GM08714 (cell line): ENCODE measurements around the gene PEBP1.

Experiments used
- H3K4me3 ChIP-seq: fragments of 200-500 bp; sonication (Bioruptor generic); 2 replicates; pipeline ENCODE4 v1.5.1; 2014; ENCODE audit warnings: mild to moderate bottlenecking, low read length, inconsistent platforms
- ZNF274 ChIP-seq: IDR thresholded peaks from 2 replicates; pipeline ENCODE4 v1.6.1; 2012; ENCODE audit warnings: mild to moderate bottlenecking, low read depth, low read length

The PEBP1 gene

DNA sequence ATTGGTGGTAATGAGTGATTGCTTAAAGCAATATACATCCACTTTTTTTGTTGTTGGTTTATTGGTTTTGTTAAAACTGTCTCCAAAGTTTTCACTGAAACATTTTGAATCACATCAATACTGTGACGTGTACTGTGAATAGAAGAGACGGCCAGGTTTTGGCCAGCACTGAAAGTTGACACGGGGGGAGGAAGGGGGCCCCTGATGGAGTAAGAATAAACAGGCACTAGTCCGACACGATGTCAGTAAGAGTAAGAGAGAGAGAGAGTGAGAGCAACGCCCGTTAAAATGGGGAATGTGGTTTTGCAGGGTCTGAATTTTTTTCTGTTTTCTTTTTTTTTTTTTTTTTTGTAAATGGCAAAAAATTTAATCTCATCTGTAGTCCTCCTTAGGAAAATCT lies 14.7 kb downstream of the PEBP1 start:
- no peak overlapping the region for H3K4me3 ChIP-seq
- no peak for TF ChIP-seq ZNF274

DNA sequence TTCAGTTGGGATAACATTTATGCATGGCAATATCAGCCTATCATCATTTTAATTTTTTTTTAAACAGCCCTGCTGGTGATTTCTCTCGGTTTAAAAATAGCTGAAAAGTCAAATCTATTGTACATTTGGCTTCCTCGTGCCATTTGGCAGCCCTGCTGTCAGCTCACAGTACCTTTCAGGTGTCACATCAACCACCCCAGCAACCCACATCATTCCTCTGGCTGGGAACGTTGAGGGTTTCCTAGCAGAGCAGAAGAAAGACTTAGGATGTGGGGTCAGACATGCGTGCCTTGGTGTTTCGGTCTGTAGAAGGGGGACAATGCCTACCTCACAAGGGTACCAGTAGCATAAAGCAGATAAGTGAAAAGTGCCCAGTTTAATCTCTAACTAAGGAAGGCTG lies 15.8 kb downstream of the PEBP1 start:
- no peak overlapping the region for H3K4me3 ChIP-seq
- TF ChIP-seq ZNF274, result no peak

DNA sequence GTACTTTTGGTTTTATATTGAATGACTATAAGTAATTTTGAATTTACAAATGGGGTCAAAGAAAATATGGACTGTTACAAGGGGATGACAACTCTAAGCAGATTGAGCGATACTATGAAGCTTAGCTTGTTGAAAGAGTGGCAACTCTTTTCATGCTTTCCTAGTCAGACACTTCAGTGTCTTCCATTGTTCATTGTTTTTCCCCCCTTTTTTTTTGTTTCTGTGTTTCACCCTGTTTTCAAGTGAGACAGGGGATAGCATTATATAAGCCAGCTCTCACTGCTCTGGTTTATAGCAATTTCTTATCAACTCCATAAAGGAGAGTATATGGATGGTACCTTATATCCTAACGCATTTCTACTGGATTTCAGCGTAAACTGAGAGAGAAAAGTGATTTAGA lies 24.6 kb downstream of the PEBP1 start:
- no peak for TF ChIP-seq ZNF274
- H3K4me3 ChIP-seq, result no peak overlapping the region

DNA sequence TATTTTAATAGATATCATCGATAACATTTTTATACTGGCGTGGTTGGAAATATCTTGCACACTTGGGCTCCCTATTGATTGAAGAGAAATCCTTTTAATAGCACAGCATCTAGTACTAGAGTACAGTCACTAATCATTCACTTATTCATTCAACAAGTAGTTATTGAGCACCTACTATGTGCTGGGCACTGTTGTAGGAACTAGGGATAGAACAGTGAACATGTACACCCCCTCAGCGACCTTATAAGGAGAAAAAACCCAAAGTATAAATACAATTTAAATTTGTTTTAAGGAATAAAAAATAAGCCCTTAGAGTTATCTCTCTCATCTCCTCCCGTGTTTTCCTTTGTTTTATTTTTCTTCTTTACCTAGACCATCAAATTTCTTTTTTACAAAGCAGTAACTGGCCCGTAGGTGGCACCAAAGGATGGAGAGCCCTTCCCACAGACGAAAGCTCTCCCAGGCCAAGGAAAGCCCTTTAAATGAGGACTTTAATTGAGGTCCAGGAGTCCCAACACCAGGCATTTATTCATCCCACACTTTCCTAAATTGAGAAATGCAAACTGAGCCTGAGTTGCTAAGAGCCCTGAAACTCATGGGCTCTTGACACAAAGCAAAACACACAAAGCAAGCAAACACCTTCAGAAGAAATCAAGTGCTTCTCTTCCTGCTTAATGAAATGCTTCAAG lies 29.0 kb downstream of the PEBP1 start:
- no peak overlapping the region for H3K4me3 ChIP-seq
- TF ChIP-seq ZNF274, result no peak

DNA sequence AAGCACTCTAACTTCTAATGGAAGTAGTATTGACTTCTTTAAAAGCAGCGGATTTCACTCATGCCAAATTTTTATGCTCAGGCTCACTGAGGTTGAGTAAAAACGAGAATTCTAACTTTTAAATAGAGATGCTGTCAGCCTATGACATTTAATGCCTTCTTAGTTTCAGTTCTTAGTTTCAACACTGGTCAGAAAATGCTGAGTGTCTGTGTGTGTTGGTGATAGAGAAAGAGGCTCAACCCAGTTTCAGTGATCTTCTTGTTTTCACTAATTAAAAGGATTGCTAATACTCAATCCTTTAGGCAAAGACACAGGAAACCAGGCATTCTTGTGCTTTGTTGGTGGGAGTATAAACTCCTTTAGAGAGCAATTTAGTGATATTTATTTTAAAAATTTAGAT lies 31.0 kb downstream of the PEBP1 start:
- no peak overlapping the region for H3K4me3 ChIP-seq
- TF ChIP-seq ZNF274, result no peak

DNA sequence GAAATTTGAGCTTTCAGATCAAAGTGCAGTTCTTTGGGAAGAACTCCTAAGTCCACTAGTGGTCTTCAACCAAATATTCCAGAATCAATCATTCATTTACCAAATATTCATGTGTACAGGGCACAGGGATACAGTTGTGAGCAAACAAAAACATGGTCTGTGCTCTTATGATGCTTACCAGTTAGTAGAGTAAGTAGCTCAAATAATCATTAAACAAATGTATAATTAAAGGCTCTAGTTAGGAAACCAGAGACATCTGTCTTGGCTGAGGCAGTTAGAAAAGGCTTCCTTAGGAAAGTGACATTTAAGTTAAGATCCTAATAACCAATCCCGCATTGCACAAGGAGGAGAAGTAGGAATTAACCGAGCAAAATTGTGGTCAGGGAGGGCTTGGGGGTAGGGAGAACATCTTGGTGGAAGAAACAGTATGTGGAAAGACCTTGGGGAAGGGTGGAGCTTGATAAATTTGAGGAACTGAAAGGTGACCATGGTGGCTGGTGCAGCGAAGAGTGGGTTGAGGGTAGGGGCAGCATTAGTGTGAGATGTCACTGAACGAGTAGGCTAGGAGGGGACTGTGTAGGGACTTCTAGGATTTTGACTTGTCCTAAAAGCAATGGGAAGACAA lies 40.0 kb downstream of the PEBP1 start:
- H3K4me3 ChIP-seq, result no peak overlapping the region
- TF ChIP-seq ZNF274, result no peak

DNA sequence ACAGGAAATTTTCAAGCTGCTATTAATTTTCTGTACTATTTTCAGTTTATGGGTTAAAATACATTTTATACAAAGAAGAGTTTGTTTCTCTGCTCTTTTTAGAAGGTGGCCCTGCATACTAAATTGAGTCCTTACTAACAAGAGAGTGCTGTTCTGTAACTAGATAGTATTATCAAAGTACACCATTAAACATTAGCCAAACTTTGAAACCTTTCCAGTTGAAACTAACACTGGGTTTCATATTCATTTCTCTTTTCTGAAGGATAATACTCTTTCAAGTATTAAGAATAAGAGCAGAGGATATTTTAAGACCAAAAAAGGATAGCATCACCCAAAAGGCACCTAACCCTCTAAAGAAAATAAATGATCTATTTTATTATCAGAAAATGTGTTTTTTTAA lies 47.2 kb downstream of the PEBP1 start:
- no peak overlapping the region; the same call in 1 of the 2 replicates for H3K4me3 ChIP-seq
- TF ChIP-seq ZNF274, result no peak

DNA sequence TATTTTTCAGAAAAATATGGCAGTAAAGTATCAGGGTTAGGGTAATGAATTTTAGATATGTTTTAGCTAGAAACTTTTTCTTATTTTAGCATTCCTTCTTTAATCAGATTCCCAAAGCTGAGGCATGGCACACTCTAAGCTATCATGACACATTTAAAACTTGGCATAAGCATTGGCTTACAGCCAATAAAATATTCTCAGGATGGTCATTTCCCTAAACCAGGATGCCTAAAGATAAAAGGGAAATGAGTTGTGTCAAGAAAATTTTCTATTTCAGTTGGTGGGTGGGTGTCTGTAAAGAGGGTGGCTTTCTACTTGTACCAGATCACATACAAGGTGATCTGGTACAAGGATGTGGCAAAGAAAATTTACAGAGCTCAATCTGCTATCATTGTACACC lies 47.8 kb downstream of the PEBP1 start:
- TF ChIP-seq ZNF274, result no peak

DNA sequence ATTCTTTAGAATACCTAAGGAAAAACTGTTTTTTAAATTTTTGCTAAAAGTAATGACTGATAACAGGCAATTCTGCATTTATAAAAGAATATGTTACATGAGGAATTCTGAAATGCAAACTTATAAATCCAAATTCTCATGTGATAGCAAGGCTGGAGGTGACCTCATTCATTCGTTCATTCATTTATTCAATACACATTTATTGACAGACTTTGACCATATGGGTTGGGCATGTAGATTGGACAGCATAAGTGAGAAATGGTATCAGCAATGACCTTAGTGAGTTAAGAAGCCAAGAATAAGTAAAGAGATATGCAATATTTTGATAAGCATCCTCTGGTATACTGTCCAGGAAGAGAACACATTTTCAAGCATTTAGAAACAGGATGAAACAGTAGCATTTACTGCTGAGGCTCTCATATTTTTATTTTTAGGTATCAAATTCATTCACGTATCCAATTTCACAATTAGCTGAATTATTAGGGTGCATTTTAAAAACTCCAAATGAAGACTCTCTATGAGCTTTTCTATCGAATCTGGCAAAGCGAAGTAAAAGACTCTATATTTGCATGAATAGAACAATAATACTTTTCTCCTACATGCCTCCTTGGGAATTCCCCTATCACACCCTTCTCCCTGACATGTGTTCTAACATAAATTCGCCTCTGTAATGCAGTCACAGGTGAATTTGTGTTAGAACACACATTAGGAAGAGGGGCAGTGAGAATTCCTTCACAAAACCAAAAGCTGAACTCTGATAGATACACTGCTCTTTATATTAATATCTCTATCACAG lies 49.9 kb downstream of the PEBP1 start:
- no peak for TF ChIP-seq ZNF274

More for the DNA sequence above, 47.8 kb downstream of the PEBP1 start:
- H3K4me3 ChIP-seq, result no peak overlapping the region

DNA sequence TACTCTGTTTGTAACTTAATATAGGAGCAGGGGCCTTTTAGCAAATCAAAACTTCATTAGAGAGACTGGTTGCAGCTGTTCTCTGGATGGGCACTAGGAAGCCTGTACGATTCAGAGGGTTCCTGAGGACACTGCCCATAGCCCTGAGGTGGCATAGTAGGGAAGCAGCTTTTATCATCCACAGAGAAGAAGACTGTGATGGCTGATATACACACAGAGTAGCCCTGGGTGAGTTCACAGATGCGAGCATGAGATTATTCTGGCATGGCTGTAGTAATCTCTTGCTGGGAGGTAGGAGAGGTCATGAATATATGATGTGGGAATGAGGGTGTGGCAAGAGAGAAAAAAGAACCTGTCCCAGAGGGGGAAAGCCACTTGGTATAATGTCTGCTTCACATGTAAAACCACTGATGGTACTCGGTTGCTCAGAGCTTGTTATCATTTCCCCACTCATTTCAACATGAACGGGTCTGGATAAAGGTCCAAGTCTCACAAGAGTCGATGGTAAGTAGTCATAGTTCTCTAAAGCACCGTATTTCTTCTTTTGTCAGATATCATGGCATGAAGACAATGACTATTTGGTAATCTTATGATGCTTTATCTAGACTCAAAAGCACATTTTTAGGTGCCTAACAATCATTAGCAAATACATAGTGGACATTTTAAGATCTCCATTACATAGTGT lies 52.0 kb downstream of the PEBP1 start:
- TF ChIP-seq ZNF274, result no peak
- no peak overlapping the region for H3K4me3 ChIP-seq

More for the DNA sequence above, 49.9 kb downstream of the PEBP1 start:
- no peak overlapping the region for H3K4me3 ChIP-seq

DNA sequence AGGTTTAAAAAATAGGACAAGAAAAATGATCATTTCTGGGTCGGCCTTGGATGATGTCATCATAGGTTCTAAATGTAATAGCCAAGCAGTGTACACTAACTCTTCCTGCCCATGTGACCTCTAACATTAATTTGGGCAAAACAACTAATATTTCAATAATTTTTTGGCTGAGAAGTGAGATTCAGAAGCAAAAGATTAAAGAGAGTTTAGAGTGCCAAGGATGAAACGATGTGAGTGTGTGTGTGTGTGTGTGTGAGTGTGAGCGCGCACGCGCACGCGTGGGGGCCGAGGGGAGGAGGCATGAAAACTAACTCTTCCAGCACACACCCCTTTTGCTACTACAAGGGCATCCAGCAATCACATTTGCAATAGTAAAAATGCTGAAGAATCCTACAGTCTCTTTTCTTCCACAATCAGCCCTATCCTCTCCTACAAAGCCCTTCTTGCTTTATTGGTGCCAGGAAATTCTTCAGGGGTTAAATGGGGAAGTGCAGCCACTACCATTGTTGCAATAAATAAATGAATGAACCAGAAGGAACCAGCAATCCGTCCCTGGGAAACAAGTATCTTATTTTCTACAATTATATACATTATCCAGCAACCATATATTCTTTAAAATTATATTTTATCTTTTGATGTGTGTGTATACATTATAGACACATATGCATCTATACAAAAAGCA lies 52.9 kb downstream of the PEBP1 start:
- no peak overlapping the region for H3K4me3 ChIP-seq
- no peak for TF ChIP-seq ZNF274

DNA sequence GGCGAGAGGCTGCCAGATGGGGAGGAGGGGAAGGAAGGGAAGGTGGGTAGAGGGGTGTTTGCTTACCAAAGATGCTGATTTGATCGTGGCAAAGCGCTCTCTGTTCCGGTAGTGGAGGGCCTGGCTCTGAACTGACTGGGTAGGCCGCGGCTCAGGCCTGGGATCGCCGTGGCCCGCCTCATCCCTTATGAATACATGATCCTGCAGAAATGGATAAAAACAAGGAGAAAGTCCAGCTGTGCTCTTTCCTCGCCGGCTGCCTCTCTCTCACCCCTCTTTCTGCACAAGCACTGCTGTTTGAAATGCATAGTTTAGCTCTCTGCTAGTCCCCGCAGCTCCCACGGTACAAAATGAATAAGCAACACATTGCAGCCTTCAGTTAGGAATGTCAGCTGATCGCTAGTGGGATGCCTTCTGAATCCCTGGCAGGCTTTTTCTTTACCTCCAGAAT lies 53.8 kb downstream of the PEBP1 start:
- H3K4me3 ChIP-seq, result no peak overlapping the region
- TF ChIP-seq ZNF274, result no peak

DNA sequence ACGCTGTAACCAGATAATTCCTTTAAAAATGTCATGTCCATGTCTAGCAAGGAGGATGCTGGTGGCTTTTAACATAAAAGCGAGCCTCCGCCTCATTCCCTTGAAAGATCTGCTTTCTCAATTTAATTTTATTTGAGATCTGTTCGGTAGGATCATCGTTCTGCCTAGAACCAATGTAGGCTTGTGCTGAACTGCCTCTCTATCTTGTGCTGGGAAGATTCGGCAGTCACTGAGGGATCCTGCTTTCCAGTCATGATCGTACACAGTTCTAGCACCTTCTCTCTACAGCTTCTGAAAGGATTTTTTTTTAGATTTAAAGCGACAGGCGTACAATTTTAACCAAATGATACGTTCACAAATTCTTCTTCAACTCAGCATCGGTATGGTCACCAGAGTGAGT lies 54.3 kb downstream of the PEBP1 start:
- TF ChIP-seq ZNF274, result no peak
- no peak overlapping the region for H3K4me3 ChIP-seq

DNA sequence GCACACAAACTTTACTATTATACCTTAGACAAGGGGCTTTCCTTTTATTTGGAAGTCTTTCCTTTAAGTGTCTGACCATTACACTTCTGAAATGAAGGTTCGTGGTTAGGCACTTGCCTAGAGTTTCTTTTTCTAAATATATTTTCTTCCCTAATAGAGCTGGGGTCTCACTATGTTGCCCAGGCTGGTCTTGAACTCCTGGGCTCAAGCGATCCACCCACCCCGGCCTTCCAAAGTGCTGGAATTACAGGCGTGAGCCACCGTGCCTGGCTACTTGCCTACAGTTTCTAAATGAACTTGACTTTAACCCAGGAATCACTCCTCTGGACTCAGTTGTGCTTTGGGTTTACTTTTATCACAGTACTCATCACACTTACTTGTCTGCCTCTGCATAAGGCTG lies 57.6 kb downstream of the PEBP1 start:
- TF ChIP-seq ZNF274, result no peak
- H3K4me3 ChIP-seq, result no peak overlapping the region
